Cortex of kidney (tissue), 1 donor: ENCODE measurements around the gene ARRDC1.
A peak's percentile ranks its signal among the peaks of the same experiment; 100 is the strongest.
"Not testable (repeated sequence)": the region's sequence is repeated elsewhere in the genome, so short reads cannot be mapped to it uniquely, and the experiment has no call there.

Source experiments
- DNase-seq: peaks from one replicate; lab custom pipeline; 2025; lab: John Stamatoyannopoulos, UW

ARRDC1 gene, protein sequence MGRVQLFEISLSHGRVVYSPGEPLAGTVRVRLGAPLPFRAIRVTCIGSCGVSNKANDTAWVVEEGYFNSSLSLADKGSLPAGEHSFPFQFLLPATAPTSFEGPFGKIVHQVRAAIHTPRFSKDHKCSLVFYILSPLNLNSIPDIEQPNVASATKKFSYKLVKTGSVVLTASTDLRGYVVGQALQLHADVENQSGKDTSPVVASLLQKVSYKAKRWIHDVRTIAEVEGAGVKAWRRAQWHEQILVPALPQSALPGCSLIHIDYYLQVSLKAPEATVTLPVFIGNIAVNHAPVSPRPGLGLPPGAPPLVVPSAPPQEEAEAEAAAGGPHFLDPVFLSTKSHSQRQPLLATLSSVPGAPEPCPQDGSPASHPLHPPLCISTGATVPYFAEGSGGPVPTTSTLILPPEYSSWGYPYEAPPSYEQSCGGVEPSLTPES

DNA sequence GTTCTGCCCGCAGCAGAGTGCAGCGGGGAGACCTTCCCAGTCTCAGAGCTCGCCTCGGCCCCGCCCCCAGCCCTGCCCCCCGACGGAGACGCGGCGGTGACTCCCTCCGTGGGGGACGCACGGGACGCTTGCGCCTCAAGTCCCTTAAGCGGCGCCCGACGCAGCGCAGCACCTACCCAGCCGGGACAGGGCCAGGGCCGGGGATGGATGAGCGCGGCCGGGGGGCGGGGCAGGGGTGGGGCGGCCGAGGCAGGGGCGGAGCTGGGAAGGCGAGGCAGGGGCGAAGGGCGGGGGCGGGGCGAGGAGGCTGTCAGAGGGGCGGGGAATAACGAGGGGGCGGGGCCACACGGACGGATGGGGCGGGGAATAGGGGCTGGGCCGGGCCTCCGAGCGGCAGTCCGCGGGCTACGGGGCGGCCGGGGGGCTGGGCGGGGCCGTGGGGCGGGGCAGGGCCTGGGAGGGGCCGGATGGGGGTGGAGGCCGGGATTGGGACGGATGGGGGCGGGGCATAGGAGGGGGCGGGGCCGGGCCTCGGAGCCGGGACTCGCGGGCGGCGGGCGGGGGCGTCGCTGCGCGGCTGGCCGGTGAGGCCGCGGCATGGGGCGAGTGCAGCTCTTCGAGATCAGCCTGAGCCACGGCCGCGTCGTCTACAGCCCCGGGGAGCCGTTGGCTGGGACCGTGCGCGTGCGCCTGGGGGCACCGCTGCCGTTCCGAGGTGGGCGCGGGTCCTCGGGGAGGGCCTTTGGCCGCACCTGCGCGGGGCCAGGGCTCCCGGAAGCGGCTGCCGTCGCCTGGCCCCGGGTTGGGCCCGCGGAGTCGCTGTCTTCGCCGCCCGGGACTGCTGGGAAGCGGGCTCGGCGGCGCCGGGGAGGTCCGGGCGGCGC, at the start of gene ARRDC1:
TSS of gene ARRDC1 (plus strand) at position 566 of the 884 bp plus-strand sequence. CDS start at position 598, 32 bp downstream.
- DNase-seq: no peak

DNA sequence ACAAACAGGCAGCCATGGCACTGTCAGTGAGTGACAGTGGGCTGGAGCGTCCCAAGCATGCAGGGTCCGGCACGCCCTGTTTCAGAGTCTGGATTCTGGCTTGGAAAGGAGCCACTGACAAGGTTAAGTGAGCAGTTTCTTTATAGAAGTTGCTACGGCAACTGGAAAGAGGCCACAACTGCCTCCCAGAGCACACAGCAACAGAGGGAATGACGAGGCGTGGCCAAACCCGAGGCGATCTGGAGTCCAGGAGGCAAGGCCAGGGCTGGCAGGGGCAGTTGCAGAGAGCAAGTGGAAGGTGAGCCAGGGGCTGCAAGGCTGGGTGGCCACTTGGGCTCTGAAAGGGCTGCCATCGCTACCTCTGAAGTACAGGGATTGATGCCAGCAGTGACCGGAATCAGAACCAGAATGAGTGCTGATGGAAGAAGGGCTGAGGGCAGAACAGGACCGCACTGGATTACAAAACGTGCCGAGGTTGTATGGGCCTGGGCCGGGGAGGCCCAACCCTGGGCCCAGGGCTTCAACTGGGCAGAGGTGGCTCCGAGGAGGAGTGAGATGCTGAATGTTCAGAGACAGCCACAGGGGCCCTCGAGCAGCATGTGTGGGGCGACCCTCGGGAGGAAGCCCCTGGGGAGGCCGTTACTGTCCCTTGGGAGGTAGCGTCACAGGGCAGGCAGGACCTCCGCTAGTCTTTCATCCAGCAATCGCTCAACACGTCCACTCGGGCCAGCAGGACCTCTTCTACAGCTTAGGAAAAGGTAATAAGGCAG, 49.2 kb upstream of the ARRDC1 start:
- DNase-seq: no peak

DNA sequence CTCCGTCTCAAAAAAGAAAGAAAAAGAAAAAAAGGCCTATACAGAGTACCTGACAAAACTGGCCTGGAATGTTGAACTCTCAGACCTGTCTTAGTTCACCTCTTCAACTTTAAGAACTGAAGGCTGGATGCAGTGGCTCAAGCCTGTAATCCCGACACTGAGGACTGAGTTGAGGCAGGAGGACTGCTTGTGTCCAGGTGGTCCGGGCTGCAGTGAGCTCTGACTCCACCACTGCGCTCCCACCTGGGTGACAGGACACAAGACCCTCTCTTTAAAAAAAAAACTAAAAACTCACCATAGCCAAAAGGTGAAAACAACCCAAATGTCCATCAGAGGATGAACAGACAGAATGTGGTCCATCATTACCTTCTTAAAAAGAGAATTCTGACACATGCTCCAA, 47.4 kb upstream of the ARRDC1 start:
- no peak for DNase-seq

DNA sequence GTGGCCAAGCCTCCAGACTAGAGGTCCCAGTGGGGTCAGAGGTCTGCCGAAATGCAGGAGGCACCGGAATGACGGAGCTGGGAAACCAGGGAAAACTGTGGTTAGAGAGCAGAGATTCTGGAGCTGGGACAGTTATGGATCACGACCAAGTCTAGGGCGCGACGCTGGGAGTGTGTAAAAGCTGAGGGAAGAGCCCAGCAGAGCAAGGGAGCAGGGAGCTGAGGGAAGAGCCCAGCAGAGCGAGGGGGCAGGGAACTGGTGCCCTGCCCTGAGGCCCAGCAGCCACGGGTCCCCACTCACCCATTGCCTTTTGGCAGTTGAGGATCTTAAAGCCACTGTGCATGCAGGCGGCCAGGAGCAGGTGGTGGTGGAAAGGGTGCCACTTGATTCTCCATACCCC, 41.4 kb upstream of the ARRDC1 start:
- no peak for DNase-seq

DNA sequence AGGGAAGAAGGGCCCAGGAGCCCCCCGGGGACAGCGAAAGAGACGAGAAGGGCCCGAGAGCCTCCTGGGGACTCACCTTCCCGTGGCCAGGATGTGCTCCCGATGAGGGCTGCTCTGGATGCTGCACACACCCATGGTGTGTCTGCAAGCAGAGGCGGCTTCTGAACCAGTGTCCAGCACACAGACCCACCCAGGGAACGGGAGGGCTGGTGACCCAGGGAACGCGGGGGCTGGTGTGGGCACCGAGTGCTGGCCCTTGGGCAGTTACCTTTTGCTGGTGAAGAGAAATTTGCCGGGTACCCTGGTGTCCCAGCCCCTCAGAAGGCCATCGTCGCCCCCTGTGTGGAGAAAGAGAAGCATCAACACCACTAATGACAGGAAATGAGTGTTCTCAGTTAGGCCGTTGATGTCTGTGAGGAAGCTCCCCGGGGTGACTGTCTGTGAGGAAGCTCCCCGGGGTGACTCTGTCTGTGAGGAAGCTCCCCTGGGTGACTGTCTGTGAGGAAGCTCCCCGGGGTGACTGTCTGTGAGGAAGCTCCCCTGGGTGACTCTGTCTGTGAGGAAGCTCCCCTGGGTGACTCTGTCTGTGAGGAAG, 40.6 kb upstream of the ARRDC1 start:
- DNase-seq: no peak

DNA sequence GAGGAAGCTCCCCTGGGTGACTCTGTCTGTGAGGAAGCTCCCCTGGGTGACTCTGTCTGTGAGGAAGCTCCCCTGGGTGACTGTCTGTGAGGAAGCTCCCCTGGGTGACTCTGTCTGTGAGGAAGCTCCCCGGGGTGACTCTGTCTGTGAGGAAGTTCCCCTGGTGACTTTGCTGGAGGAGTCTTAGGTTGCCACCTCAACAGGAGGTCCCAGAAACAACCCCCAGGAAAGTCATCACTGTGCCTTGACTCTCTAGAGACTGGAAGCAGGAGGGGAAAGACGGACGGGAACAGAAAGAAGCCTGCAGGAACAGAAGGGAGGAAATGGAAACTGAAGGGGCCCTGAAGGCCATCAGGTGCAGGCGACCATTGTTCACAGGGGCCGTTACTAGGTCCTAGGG, 37.0 kb upstream of the ARRDC1 start:
- not testable (repeated sequence) for DNase-seq

DNA sequence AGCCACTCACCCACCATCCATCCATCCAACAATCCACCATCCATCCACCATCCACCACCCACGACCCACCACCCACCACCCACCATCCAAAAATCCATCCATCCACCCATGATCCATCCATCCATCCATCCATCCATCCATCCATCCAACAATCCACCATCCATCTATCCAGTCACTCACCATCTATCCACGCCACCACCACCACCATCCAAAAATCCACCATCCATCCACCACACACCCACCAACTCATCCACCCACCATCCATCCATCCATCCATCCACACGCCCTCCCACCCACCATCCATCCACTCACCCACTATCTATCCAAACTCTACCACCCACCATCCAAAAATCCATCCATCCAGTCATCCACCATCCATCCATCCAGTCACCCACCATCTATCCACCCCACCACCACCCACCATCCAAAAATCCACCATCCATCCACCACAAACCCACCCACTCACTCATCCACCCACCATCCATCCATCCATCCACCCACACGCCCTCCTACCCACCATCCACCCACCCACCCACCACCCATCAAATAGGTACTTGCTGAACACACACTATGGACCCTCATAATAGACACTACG, 35.8 kb upstream of the ARRDC1 start:
- no peak for DNase-seq

DNA sequence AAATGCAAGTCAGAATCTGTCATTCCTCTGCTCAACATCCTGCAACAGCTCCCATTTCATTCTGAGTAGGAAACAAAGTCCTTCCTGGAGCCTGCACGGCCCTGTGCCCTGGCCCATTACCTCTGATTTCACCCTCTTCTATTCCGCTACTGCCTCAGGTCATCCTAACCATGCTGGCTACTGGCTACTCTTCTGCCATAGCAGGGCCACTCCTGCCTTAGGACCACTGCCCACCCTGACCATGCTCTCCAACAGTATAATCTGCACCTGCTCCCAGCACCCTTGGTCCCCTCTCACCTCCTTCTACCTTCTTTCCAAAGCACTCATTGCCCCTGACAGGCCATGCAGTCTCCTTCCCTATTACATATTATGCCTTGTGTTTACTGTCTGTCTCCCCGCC, 34.9 kb upstream of the ARRDC1 start:
- DNase-seq: no peak

DNA sequence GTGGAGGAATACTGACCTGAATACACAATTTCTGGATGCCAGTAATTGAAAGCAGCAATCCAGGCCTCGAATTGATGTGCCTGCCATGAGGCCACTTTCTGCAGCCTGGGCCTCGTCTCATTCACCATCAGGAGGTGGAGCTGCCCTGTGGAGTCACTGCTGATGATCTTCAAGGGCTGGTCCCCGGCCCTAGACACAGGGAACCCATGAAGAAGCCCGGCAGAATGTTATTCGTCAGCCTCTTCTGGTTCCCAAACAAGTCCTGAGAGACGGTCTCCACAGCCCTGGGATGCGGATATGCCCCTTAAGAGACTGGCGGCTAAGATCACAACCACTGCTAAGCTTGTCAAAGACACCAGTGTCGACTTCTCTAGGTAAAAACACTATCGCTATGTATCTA, 31.3 kb upstream of the ARRDC1 start:
- DNase-seq: no peak

DNA sequence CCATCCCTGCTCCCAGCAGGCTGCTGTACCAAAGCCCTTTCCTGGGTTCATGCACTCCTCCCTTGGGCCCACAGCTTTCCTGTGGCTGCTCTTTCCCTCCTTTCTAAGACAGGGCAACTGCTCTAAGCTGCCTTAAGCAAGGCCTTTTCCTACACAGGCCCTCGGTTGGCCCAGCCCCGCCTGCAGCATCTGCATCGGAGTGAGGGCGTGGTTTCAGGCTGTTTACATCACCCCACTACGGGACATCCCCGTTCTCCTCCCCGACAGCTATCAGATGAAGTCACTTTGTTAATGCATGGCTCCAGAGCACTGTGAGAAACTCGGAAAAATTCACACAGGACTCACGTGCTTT, 30.1 kb upstream of the ARRDC1 start:
- DNase-seq: no peak

DNA sequence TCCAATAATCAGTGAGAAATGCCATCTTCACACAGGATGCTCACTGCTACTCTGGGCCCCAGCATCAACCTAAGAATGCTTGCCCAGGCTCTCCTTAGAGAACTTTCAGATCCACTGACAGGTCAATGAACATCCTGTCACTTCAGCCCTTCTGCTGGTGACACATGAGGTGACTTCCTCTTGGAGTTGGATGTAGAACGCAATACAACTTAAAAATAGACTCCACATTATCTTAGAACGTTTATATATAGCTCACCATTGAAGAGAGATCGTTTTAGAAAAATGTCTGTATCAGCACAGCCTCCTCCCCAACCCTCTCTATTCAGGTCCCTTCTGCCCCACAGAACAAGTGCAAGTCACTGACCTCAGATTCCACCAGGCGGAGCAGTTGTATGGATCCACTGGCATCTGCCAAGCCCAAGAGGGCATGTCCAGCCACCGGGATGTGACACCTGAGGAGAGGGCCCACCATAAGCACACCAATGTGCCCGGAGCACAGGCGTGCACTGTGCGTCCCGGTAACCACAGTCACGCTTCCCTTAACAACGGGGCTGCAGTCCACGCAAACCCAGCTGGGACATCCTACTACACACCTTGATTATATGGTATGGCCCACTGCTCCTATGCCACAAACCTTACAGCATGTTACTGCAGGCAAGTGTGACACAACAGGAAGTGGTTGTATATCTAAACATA, 29.6 kb upstream of the ARRDC1 start:
- DNase-seq: no peak

DNA sequence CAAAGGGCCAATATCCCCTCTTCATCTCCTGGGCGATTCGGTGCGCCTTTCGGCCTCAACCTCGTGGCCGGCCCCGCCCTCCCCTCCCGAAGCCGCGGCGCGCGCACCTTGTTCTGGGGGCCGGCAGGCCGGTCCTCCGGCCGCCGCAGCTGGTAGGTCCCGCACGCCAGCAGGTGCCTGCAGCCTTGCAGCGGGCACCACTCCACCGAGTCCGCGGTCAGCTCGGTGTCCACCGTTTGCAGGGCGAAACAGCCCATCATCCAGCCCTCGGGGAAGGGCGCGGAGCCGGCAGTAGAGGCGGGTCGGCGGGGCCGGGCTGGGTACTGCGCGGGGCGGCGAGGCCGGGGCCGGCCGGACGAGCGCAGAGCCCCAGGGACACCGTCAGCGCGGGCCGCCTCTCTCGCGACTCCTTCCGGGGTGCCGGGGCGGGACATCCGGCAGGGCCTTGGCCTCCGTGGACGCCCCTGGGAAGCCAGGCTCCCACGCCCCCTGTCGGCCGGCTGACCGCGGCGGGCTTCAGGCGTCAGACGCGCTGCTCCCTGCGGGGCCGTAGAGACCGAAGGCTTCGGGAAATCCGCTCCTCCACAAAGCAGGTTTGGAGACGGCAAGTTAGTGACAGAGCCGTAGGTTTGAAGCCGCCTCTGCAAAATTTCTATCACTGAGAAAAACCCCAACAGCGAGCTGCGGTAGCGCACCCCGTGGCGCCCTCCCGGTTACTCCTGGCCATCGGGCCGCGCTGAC, 26.8 kb upstream of the ARRDC1 start, which contains the start of gene DPH7:
TSS of gene DPH7 (minus strand) at position 408 of the 741 bp plus-strand sequence. CDS start at position 260, 148 bp downstream.
- peak; percentile 72 for DNase-seq

DNA sequence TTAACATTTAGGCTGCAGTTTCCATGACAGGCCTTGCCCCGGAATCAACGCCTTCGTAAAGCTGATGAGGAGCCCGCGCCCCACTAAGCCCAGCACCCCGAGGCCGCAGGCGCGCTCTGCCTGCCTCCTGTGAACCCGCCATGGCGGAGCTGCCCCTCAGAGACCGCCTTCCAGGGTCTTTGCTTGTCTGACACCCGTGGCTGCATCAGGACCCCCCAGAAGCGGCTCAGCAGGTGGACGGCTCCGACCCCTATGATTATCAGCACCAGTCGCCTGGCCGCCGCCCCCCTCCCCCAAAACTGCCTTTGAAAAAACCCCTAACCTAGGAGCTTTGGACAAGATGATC, 26.3 kb upstream of the ARRDC1 start:
- no peak for DNase-seq

DNA sequence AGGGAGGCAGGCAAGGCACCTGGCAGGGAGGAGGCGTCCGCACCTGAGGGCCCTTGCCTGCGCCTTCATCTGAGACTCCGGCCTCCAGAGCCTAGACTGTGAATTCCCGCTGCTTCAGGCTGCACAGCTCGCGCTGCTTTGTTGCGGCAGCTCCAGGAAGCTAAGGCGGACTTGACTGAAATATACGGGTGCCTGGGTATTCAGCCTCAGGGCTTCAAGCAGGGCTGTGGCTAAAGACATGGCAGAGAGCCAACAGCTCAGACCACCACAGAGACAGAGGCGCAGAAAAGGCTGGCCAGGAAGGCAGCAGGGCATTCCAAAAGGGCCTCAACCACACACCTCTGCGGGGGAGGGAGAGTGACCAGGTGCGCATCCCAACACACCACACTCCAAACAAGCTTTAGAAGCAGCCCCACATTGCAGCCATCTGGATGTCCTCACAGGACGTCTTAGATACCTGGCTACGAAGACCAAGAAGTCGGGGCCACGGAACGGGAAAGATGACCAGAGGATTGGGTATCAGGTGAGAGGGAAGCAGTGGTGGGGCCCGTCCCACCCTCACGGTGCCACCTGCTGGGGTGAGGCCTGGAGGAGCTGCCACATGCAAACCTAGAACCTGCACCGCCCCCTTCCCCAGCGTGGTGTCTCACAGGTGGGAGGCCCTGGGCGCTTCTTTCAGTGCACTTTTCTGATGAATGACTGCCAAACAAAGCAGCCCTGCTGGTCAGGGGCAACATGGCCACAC, 25.1 kb upstream of the ARRDC1 start:
- no peak for DNase-seq

DNA sequence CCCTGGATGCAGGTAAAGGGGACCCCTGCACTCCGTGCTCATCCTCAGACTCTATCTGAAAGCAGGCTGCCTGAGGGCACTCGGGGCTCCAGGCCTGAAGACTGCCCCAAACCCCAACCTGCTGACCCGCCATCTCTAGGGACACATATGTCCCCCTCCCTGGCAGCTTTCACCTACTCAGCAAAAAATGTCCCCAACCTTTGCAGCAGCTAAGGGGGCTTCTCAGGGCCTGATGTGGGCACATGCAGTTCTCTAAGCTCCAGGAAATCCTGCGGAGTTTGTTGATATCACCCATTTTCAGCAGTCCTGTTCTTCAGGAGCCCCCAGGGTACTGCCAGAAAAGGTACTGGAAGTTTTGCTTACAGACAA, 24.5 kb upstream of the ARRDC1 start:
- DNase-seq: no peak

DNA sequence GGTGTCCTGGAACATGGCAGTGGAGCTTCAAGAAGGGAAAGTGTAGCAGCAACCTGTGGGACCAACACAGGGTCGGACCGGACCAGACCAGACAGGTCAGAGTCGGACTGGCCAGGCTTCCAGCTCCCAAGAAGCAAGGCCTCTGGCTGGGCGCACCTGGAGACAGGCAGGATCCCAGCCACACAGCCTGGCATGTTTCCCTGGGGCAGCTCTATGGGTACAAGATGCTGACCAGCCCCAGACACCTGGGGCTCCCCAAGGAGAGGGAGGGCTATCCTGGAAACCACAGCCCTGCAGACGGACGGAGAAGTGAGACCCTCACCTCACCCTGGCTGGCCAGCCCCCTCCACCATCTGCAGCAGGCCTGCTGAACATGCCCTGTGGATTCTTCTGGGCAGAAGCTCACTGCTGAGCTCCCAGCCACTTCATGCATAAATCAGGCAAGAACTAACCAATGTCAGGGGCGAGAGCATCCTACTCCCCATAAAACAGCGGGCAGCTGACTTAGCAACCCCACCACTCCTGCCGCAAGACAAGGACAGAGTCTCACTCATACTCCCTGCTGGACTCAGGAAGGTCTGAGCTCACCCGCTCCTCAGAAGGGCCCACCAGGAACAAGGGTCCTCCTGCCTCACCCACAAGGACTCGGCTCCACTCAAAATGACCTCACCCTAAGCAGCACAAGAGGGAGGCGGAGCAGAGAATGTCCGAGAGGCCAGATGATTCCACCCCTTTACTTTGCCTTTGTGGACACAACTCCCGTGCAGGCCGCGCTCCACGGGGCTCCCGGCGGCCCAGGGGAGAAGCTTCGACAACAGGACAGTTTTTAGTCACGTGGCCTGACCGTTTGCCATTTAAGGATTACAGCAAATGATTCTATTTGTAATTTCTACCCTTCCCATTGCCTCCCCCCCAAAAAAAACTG, 23.9 kb upstream of the ARRDC1 start:
- no peak for DNase-seq

DNA sequence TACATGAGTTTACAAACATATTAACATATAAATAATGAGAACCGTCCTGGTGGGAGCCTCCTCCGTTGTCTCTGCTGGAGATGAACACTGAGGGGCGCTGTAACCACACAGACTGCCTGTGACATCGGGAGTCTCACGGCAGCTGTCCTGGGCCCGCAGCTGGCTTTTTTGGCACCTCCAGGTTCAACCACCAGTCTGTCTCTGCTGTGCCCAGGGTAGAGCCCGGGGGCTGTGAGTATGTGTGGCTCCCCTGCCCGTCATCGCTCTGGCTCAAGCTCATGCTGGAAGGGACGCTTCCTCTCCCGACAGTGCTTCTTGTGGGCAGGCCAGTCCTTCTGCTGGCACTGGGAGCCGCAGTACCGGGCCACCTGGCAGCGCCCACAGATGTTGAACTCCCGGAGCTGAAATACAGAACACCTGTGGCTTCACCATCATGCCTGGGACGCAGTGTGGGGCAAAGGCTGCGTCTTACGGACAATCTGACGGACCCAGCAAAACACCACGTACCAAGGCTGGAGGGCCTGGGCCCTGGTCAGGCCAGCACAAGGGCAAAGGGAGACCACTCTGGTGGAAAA, 23.1 kb upstream of the ARRDC1 start:
- DNase-seq: no peak

DNA sequence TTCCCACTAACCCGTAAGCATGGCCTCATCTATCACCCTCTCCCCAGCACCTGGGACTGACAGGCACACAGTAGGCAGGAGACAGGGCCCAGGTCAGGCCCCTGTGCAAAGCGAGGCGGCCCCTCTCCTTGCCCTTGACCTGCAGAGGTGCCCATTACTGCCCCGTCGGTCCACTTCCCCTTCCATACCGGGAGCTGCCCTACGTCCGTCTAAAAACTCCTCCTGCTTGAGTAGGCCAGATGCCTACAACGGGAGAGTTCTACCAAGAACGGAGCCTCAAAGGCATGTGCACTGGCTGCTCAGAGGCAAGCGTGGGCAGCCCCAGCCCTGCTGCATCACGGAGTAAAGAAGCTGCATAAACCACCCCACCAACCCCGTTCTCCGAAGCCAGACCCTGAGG, 22.1 kb upstream of the ARRDC1 start:
- DNase-seq: no peak
